Neural cell (in vitro differentiated cells): Measurements from ENCODE around the gene NAT9.

Experiments
- CTCF ChIP-seq: fragments of 450-650 bp; IDR thresholded peaks from 2 replicates; pipeline ENCODE4 v1.5.1; 2014; ENCODE audit warnings: antibody characterized with exemption, mild to moderate bottlenecking, moderate library complexity; ENCODE audit not compliant: poor library complexity, severe bottlenecking
- EP300 ChIP-seq: fragments of 450-650 bp; conservative IDR thresholded peaks from 2 replicates; pipeline ENCODE4 v1.6.1; 2014; ENCODE audit warnings: antibody characterized with exemption, mild to moderate bottlenecking, moderate library complexity; ENCODE audit not compliant: poor library complexity, severe bottlenecking
- EZH2 ChIP-seq: fragments of 200-600, 300-800 bp; shearing (Covaris generic), sonication (generic); IDR thresholded peaks from 2 replicates; pipeline ENCODE4 v1.6.1; 2014; ENCODE audit warnings: antibody characterized with exemption, low read length, borderline replicate concordance, mild to moderate bottlenecking; ENCODE audit not compliant: insufficient read depth, poor library complexity, severe bottlenecking
- MXI1 ChIP-seq: fragments of 450-650 bp; conservative IDR thresholded peaks from 2 replicates; pipeline ENCODE4 v1.6.1; 2014; ENCODE audit warnings: antibody characterized with exemption, mild to moderate bottlenecking; ENCODE audit not compliant: poor library complexity, severe bottlenecking
- POLR2AphosphoS5 ChIP-seq: IDR thresholded peaks from 2 replicates; pipeline ENCODE4 v1.6.1; 2012
- RAD21 ChIP-seq: fragments of 450-650 bp; conservative IDR thresholded peaks from 2 replicates; pipeline ENCODE4 v1.6.1; 2014; ENCODE audit warnings: antibody characterized with exemption, mild to moderate bottlenecking, moderate library complexity
- SMC3 ChIP-seq: fragments of 450-650 bp; conservative IDR thresholded peaks from 2 replicates; pipeline ENCODE4 v1.6.1; 2014; ENCODE audit warnings: antibody characterized with exemption, mild to moderate bottlenecking, moderate library complexity; ENCODE audit not compliant: poor library complexity
- TAF1 ChIP-seq: IDR thresholded peaks from 2 replicates; pipeline ENCODE4 v1.6.1; 2012; ENCODE audit warnings: low read depth
- TF ChIP-seq, protein P1 (sequence below): IDR thresholded peaks from 2 replicates; pipeline ENCODE4 v1.6.1; 2012; ENCODE audit warnings: borderline replicate concordance

DNA sequence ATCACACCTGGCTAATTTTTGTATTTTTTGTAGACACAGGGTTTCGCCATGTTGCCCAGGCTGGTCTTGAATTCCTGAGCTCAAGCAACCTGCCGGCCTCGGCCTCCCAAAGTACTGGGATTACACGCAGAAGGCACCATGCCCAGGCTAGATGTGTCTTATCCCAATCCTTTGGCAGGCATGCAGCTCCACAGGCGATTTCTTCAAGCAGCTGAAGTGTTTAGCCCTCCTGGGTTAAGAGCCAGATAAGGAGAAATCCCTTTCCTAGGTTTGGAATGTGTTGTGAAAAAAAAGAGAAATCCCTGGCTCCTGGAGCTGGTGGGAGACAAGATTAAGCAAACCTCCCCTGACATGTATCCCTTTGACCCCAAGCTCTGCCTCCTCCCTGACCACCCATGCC is 29.8 kb downstream of the NAT9 start:
- TF ChIP-seq RAD21 (no peak), CTCF (no peak), TAF1 (no peak), POLR2AphosphoS5 (no peak), EP300 (no peak), EZH2 (no peak), SMC3 (no peak), MXI1 (no peak)
- TF ChIP-seq, protein P1, sequence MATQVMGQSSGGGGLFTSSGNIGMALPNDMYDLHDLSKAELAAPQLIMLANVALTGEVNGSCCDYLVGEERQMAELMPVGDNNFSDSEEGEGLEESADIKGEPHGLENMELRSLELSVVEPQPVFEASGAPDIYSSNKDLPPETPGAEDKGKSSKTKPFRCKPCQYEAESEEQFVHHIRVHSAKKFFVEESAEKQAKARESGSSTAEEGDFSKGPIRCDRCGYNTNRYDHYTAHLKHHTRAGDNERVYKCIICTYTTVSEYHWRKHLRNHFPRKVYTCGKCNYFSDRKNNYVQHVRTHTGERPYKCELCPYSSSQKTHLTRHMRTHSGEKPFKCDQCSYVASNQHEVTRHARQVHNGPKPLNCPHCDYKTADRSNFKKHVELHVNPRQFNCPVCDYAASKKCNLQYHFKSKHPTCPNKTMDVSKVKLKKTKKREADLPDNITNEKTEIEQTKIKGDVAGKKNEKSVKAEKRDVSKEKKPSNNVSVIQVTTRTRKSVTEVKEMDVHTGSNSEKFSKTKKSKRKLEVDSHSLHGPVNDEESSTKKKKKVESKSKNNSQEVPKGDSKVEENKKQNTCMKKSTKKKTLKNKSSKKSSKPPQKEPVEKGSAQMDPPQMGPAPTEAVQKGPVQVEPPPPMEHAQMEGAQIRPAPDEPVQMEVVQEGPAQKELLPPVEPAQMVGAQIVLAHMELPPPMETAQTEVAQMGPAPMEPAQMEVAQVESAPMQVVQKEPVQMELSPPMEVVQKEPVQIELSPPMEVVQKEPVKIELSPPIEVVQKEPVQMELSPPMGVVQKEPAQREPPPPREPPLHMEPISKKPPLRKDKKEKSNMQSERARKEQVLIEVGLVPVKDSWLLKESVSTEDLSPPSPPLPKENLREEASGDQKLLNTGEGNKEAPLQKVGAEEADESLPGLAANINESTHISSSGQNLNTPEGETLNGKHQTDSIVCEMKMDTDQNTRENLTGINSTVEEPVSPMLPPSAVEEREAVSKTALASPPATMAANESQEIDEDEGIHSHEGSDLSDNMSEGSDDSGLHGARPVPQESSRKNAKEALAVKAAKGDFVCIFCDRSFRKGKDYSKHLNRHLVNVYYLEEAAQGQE, result no peak
